Esophagus muscularis mucosa (tissue), 4 donors: ENCODE measurements around the gene TAMM41.

ENCODE experiments used
- EP300 ChIP-seq: sonication (generic); formaldehyde crosslinking; IDR thresholded peaks from one replicate; pipeline ENCODE4 v1.6.1; 2017; ENCODE audit warnings: antibody characterized with exemption
- POLR2A ChIP-seq: fragments of 450-650 bp; IDR thresholded peaks from one replicate; pipeline ENCODE4 v1.6.1; 2017; ENCODE audit warnings: antibody characterized with exemption, moderate library complexity, mild to moderate bottlenecking, low read depth
- TF ChIP-seq, protein P1 (sequence below), 3 experiments: fragments of 200-600 bp in 2 of 3; fragments of 450-650 bp in 1 of 3; sonication (generic) in 2 of 3; IDR thresholded peaks; one replicate each; pipeline ENCODE4 v1.5.1; 2017 to 2019; ENCODE audit warnings: antibody characterized with exemption in 3 of 3, mild to moderate bottlenecking in 2 of 3, moderate library complexity in 1 of 3

DNA sequence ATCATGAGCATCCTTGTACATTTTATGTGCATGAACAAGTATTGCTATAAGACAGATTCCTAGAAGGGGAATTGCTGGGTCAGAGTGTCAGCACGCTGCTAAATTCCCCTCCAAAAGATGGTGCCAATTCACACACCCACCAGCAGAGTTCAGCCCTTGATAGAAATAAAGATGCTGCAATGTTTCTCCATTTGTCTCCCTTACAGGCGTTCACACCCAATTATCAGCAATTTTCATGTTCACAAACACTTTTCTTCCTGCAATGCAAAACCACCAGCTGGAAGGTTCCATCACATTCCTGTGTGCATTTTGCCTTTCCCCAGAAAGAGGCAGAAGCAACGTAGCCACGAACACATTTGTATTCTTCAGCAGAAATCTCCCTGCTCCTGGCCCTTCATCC, 3.3 kb upstream of the TAMM41 start:
- TF ChIP-seq, protein P1, sequence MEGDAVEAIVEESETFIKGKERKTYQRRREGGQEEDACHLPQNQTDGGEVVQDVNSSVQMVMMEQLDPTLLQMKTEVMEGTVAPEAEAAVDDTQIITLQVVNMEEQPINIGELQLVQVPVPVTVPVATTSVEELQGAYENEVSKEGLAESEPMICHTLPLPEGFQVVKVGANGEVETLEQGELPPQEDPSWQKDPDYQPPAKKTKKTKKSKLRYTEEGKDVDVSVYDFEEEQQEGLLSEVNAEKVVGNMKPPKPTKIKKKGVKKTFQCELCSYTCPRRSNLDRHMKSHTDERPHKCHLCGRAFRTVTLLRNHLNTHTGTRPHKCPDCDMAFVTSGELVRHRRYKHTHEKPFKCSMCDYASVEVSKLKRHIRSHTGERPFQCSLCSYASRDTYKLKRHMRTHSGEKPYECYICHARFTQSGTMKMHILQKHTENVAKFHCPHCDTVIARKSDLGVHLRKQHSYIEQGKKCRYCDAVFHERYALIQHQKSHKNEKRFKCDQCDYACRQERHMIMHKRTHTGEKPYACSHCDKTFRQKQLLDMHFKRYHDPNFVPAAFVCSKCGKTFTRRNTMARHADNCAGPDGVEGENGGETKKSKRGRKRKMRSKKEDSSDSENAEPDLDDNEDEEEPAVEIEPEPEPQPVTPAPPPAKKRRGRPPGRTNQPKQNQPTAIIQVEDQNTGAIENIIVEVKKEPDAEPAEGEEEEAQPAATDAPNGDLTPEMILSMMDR (IDR thresholded peaks at IDR 0.05): no peak
- TF ChIP-seq EP300 (no peak), POLR2A (no peak)
